HG02973 (cell line): Measurements from ENCODE around the gene GDF2.

Experiments used
- ATAC-seq: cut with Tn5 transposase; IDR thresholded peaks from one replicate; pipeline ENCODE4 v1.9.1; 2021; ENCODE audit warnings: moderate library complexity; ENCODE audit not compliant: unreplicated experiment

Gene GDF2

GRCh38 chr10:47366731-47367460 lies 44.6 kb downstream of the GDF2 start:
- no peak for ATAC-seq

GRCh38 chr10:47367646-47368045 lies 45.4 kb downstream of the GDF2 start:
- ATAC-seq = no peak

- ATAC-seq = no peak
These were observed 46.4 kb downstream of the GDF2 start for GRCh38 chr10:47368431-47369180.

GRCh38 chr10:47369251-47369894 lies 47.1 kb downstream of the GDF2 start:
- ATAC-seq = no peak

- no peak for ATAC-seq
These were observed 47.9 kb downstream of the GDF2 start for GRCh38 chr10:47370015-47370767.

GRCh38 chr10:47370878-47371277 lies 48.6 kb downstream of the GDF2 start:
- no peak for ATAC-seq

- ATAC-seq = no peak
These were observed 49.6 kb downstream of the GDF2 start for GRCh38 chr10:47371629-47372485.

GRCh38 chr10:47372726-47373125 lies 50.5 kb downstream of the GDF2 start:
- no peak for ATAC-seq

- ATAC-seq = no peak
These were observed 52.6 kb downstream of the GDF2 start for GRCh38 chr10:47374611-47375536.

GRCh38 chr10:47376522-47377220 lies 54.4 kb downstream of the GDF2 start:
- no peak for ATAC-seq
